SK-N-SH (cell line): Measurements from ENCODE around the gene ZNF143. TPM values are rescaled to one million over a fixed set of nuclear protein-coding genes. Genes with fewer than 3 reads are reported as not detected.
A peak's percentile ranks its signal among the peaks of the same experiment; 100 is the strongest.

Experiments
- CTCF ChIA-PET: fragments of 300-600, 350-600 bp; formaldehyde crosslinking; extraction: SDS; loops from one replicate; lab custom pipeline; 2021; lab: Yijun Ruan, JAX
- POLR2A ChIA-PET: fragments of 350-600 bp; sonication (Branson Sonifier 250); formaldehyde crosslinking; extraction: SDS; loops from one replicate; lab custom pipeline; 2020; ENCODE audit warnings: antibody characterized with exemption, inconsistent platforms; lab: Yijun Ruan, JAX
- DNase-seq: peaks from one replicate; pipeline ENCODE4 v3.0.0; 2012
- H2AFZ ChIP-seq: fragments of 200-600 bp; sonication (generic); 2 replicates; pipeline ENCODE4 v1.8.1; 2016; ENCODE audit warnings: antibody characterized with exemption, mild to moderate bottlenecking, low read depth
- H3F3A ChIP-seq: fragments of 200-600 bp; sonication (generic); replicated peaks from 2 replicates; pipeline ENCODE3; 2016; ENCODE audit warnings: antibody characterized with exemption, mild to moderate bottlenecking; ENCODE audit not compliant: insufficient read depth
- H3K27ac ChIP-seq, 2 experiments: fragments of 200-500 bp in 1 of 2; fragments of 200-600 bp in 1 of 2; sonication (Bioruptor generic) in 1 of 2; sonication (generic), shearing (Covaris generic) in 1 of 2; 2 replicates each; pipeline versions ENCODE4 v1.5.1 to v1.6.1; 2014 to 2016; ENCODE audit warnings: low read depth in 2 of 2, inconsistent platforms in 1 of 2, low read length in 1 of 2, mild to moderate bottlenecking in 1 of 2, mixed read lengths in 1 of 2
- H3K27me3 ChIP-seq: fragments of 200-600 bp; sonication (generic), shearing (Covaris generic); 2 replicates; pipeline ENCODE4 v1.6.1; 2016; ENCODE audit warnings: mixed run types; ENCODE audit not compliant: insufficient read depth
- H3K36me3 ChIP-seq, 2 experiments: fragments of 200-500 bp in 1 of 2; fragments of 200-600 bp in 1 of 2; sonication (Bioruptor generic) in 1 of 2; sonication (generic) in 1 of 2; replicated peaks in 1 of 2; 2 replicates each; pipeline versions ENCODE3 to v1.5.1; 2014 to 2016; ENCODE audit warnings: low read length in 1 of 2, mild to moderate bottlenecking in 1 of 2; ENCODE audit not compliant: insufficient read depth in 2 of 2, control insufficient read depth in 1 of 2
- H3K4me1 ChIP-seq, 2 experiments: fragments of 200-500 bp in 1 of 2; fragments of 200-600 bp in 1 of 2; sonication (Bioruptor generic) in 1 of 2; sonication (generic), shearing (Covaris generic) in 1 of 2; 2 replicates each; pipeline versions ENCODE4 v1.5.1 to v1.6.1; 2014 to 2016; ENCODE audit warnings: low read depth in 1 of 2, low read length in 1 of 2, mixed run types in 1 of 2; ENCODE audit not compliant: insufficient read depth in 2 of 2, control insufficient read depth in 1 of 2
- H3K4me2 ChIP-seq: fragments of 200-600 bp; sonication (generic), shearing (Covaris generic); 2 replicates; pipeline ENCODE4 v1.6.1; 2017; ENCODE audit warnings: mixed run types
- H3K4me3 ChIP-seq, 2 experiments: fragments of 200-500 bp in 1 of 2; fragments of 200-600 bp in 1 of 2; sonication (Bioruptor generic) in 1 of 2; sonication (generic), shearing (Covaris generic) in 1 of 2; 2 replicates each; pipeline versions ENCODE4 v1.5.1 to v1.8.1; 2014 to 2016; ENCODE audit warnings: low read depth in 2 of 2, inconsistent platforms in 1 of 2, low read length in 1 of 2, mild to moderate bottlenecking in 1 of 2, mixed read lengths in 1 of 2, moderate library complexity in 1 of 2
- H3K79me2 ChIP-seq: fragments of 200-600 bp; sonication (generic); 2 replicates; pipeline ENCODE4 v1.8.1; 2017; ENCODE audit warnings: mild to moderate bottlenecking; ENCODE audit not compliant: insufficient read depth
- H3K9ac ChIP-seq: fragments of 200-600 bp; sonication (generic); 2 replicates; pipeline ENCODE4 v1.6.1; 2017; ENCODE audit warnings: mixed run types
- H3K9me2 ChIP-seq: fragments of 200-600 bp; sonication (generic); 2 replicates; pipeline ENCODE4 v1.6.1; 2017; ENCODE audit warnings: mixed run types
- H3K9me3 ChIP-seq: fragments of 200-600 bp; sonication (generic); 2 replicates; pipeline ENCODE4 v1.6.1; 2017; ENCODE audit warnings: mixed run types, mild to moderate bottlenecking, moderate library complexity
- H4K20me1 ChIP-seq: fragments of 200-600 bp; sonication (generic); 2 replicates; pipeline ENCODE4 v1.6.1; 2017; ENCODE audit warnings: mild to moderate bottlenecking, mixed run types; ENCODE audit not compliant: insufficient read depth
- ELF1 ChIP-seq: IDR thresholded peaks from 2 replicates; pipeline ENCODE4 v1.4.0; 2012
- EP300 ChIP-seq, 2 experiments: IDR thresholded peaks; 2 replicates each; pipeline versions ENCODE4 v1.4.0 to v1.6.1; 2012; ENCODE audit warnings: borderline replicate concordance in 1 of 2, low read depth in 1 of 2, low read length in 1 of 2
- EZH2phosphoT487 ChIP-seq: fragments of 200-600 bp; sonication (generic); IDR thresholded peaks from 2 replicates; pipeline ENCODE4 v1.6.1; 2017; ENCODE audit warnings: low read depth, mixed run types, mild to moderate bottlenecking, antibody characterized with exemption, moderate library complexity, borderline replicate concordance
- FOXM1 ChIP-seq: IDR thresholded peaks from 2 replicates; pipeline ENCODE4 v1.4.0; 2012; ENCODE audit warnings: low read depth, mild to moderate bottlenecking
- IRF3 ChIP-seq: fragments of 150-350 bp; IDR thresholded peaks from 2 replicates; pipeline ENCODE4 v1.6.1; 2016; ENCODE audit warnings: mild to moderate bottlenecking, low read depth, low read length
- MEF2A ChIP-seq: IDR thresholded peaks from 2 replicates; pipeline ENCODE4 v1.4.0; 2012; ENCODE audit warnings: low read depth, borderline replicate concordance
- MXI1 ChIP-seq: IDR thresholded peaks from 2 replicates; pipeline ENCODE4 v1.6.1; 2012; ENCODE audit warnings: mild to moderate bottlenecking, low read depth, low read length, improper control_type of control experiment
- RAD21 ChIP-seq: IDR thresholded peaks from 2 replicates; pipeline ENCODE4 v1.6.1; 2012; ENCODE audit warnings: mild to moderate bottlenecking, low read length
- RCOR1 ChIP-seq: fragments of 150-350 bp; IDR thresholded peaks from 2 replicates; pipeline ENCODE4 v1.6.1; 2017; ENCODE audit warnings: antibody characterized with exemption, low read length
- RFX5 ChIP-seq: IDR thresholded peaks from 2 replicates; pipeline ENCODE4 v1.6.1; 2012; ENCODE audit warnings: mild to moderate bottlenecking, improper control_type of control experiment, low read length
- SIN3A ChIP-seq: IDR thresholded peaks from 2 replicates; pipeline ENCODE4 v1.6.1; 2012; ENCODE audit warnings: low read depth, mild to moderate bottlenecking, low read length, moderate library complexity, borderline replicate concordance
- TAF1 ChIP-seq: IDR thresholded peaks from 2 replicates; pipeline ENCODE4 v1.6.1; 2012; ENCODE audit warnings: low read depth, mild to moderate bottlenecking, low read length, moderate library complexity, borderline replicate concordance
- TCF12 ChIP-seq: IDR thresholded peaks from 2 replicates; pipeline ENCODE4 v1.4.0; 2012
- USF2 ChIP-seq: fragments of 150-350 bp; IDR thresholded peaks from 2 replicates; pipeline ENCODE4 v1.6.1; 2017; ENCODE audit warnings: antibody characterized with exemption, low read length, low read depth, borderline replicate concordance
- WGBS: methylation state at CpG from one replicate; pipeline ENCODE4 v1.1.6; 2017; ENCODE audit warnings: low lambda C conversion rate; 5-methylcytosine and 5-hydroxymethylcytosine counted together
- polyA plus RNA-seq, 3 experiments: library from polyadenylated mRNA; depleted of rRNA; stranded (reverse); fragments of >200 nt; gene quantifications; 2 replicates each; pipeline ENCODE4 v1.2.3, GENCODE V29; 2012

ZNF143 gene
- polyA plus RNA-seq, 1 of the 3 experiments (the other 2 are of a cell fraction): 11.3 TPM

GRCh38 chr11:9490376-9490775 lies 29.6 kb downstream of the ZNF143 start (continued):
- no peak for TF ChIP-seq RCOR1
- no peak for TF ChIP-seq SIN3A
- no peak for TF ChIP-seq IRF3
- no peak for TF ChIP-seq RAD21
- TF ChIP-seq MEF2A: no peak
- no peak for TF ChIP-seq RFX5
- TF ChIP-seq TCF12: no peak
- TF ChIP-seq EZH2phosphoT487: no peak

DNA sequence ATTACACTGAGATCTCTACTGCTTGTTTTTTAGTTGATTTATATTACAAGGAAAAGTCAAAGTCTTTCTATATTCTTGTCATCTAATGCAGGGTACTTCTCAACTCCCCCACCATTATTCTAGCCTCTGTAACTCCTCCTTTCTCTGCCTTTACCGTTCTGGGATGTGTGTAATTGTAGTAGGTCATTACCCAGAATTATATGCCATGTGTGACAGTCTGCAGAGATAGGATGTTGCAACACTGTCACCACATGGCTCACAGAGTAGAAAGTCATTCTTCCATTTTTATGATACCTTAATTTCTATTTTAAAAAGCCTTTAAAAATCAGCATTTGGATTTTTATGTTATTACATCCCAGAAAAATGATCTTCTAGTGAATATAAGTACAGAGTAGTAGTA lies 32.7 kb downstream of the ZNF143 start:
- 0 out of 2 replicates have a peak, but pooled peaks have one; percentile 21 for TF ChIP-seq MXI1
- no peak for TF ChIP-seq USF2
- Histone ChIP-seq H3K4me2 (no peak overlapping the region), H3K27ac (no peak overlapping the region), H3K9ac (no peak overlapping the region), H3K79me2 (no peaks in the 10 kb centered on the region), H3K4me1 (peaks cover 0 to 12% of the 10 kb centered on the region in 2 experiments; a peak in 1 of 4 replicates), H4K20me1 (no peaks in the 10 kb centered on the region), H3K9me3 (no peaks in the 10 kb centered on the region), H3K27me3 (no peaks in the 10 kb centered on the region), H3K4me3 (no peak overlapping the region), H3K9me2 (no peaks in the 10 kb centered on the region), H2AFZ (no peak overlapping the region), H3F3A (peaks cover 18% of the 10 kb centered on the region), H3K36me3 (peaks cover 13 to 33% of the 10 kb centered on the region in 2 experiments)
- ChIA-PET CTCF (interaction anchor here (0.6 to 3.5 kb wide), 3 partner anchors 10 to 210 kb away, joined by 3 to 12 read pairs (median 4); no protein-coding TSS in a partner anchor), POLR2A (no interaction called here)
- peak; percentile 20 for DNase-seq
- 34% methylated on average over 1 of the region's 1 CpG for WGBS

GRCh38 chr11:9494316-9494715 lies 33.5 kb downstream of the ZNF143 start:
- Histone ChIP-seq H3F3A (peaks cover 10% of the 10 kb centered on the region), H3K27ac (no peak overlapping the region), H3K4me2 (no peak overlapping the region), H3K36me3 (peaks cover 17 to 39% of the 10 kb centered on the region in 2 experiments), H3K9me3 (no peaks in the 10 kb centered on the region), H3K9me2 (no peaks in the 10 kb centered on the region), H3K79me2 (no peaks in the 10 kb centered on the region), H3K4me3 (no peak overlapping the region), H3K9ac (no peak overlapping the region), H3K4me1 (peaks cover 0 to 6% of the 10 kb centered on the region in 2 experiments; a peak in 2 of 4 replicates), H4K20me1 (no peaks in the 10 kb centered on the region), H2AFZ (no peak overlapping the region), H3K27me3 (no peaks in the 10 kb centered on the region)
- CTCF ChIA-PET: interaction anchor here (3.5 kb wide), 1 partner anchor 13 kb away, joined by 12 read pairs; no protein-coding TSS in a partner anchor
- no peak for DNase-seq
- TF ChIP-seq EZH2phosphoT487: no peak
- no peak for TF ChIP-seq EP300 (IDR thresholded peaks at IDR 0.05; ENCODE audit: borderline replicate concordance in 1 of 2, low read depth in 1 of 2, low read length in 1 of 2)
- TF ChIP-seq FOXM1: no peak
- no peak for TF ChIP-seq TAF1
- TF ChIP-seq RFX5: no peak
- no peak for TF ChIP-seq TCF12
- no peak for TF ChIP-seq SIN3A
- TF ChIP-seq ELF1: no peak
- WGBS: 94% methylated on average over 3 of the region's 3 CpGs
- POLR2A ChIA-PET: no interaction called here
